GM19395 (cell line): ENCODE data around the gene IFI44.

Experiments
- ATAC-seq: cut with Tn5 transposase; IDR thresholded peaks from one replicate; pipeline ENCODE4 v1.9.1; 2021; ENCODE audit warnings: mild to moderate bottlenecking, moderate library complexity; ENCODE audit not compliant: unreplicated experiment

IFI44 gene

DNA sequence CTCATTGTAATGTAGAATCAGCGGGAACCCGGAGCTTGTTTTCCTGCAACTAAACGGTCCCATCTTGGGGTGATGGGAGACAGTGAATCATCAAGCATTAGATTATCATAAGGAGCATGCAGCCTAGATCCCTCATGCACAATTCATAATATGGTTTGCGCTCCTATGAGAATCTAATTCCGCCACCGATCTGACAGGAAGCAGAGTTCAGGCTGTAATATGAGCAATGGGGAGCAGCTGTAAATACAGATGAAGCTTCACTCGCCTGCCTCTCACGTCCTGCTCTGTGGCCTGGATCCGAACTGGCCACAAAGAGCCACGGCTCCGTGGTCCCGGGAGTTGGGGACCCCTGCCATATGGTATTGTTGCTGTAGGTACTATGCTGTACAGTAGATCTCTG lies 1.6 kb downstream of the IFI44 start:
- ATAC-seq = peak; percentile 38

- ATAC-seq = no peak
Observed at GRCh38 chr1:78652019-78652560, 2.5 kb downstream of the IFI44 start.

DNA sequence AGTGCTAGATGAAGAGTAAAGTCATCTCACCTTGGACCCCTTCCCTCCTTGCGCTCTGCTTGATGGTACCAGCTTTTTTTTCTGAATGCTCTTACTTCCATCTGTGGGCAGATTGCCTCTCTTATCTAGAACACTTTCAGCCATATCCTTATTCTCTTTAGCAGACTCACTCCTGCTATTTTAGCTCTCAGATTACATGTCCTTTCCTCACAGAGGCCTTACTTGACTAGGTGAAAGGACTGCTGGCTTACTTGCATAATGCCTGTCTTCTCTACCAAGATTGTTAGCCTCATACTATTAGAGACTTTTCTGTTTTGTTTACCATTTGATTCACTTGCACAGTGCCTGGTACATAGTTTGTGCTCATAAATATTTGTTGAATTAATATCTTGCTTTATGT lies 9.3 kb downstream of the IFI44 start:
- no peak for ATAC-seq

DNA sequence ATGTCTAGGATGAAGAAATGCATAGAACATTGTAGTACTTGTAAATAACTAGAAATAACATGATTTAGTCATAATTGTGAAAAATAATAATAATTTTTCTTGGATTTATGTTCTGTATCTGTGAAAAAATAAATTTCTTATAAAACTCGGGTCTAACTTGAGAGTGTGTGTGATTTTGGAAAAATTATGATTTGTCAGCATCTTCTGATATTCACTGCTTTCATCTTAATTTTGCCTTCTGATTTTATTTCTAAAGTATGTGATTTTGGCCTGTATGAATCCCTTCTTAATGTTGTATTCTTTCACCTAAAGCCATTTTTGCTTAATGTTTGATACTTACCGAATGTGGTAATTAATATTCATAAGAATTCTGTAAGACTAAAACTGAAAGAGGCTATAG lies 14.3 kb downstream of the IFI44 start:
- ATAC-seq = no peak

GRCh38 chr1:78664763-78665162 lies 15.1 kb downstream of the IFI44 start:
- no peak for ATAC-seq

DNA sequence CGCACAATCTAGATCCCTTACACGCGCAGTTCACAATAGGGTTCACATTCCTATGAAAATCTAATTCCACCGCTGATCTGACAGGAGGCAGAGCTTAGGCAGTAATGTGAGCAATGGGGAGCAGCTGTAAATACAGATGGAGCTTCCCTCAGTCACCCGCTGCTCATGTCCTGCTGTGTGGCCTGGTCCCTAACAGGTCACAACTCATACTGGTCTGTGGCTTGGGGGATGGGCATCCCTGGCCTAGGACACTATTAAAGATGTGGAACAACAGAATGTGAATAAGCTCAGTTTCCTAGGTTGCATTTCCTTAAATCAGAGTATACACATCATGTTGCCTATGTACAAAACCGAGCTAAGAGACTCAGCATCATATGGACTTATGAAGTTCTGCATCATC lies 16.2 kb downstream of the IFI44 start:
- ATAC-seq = no peak

- ATAC-seq = no peak
Observed at GRCh38 chr1:78667939-78668338, 18.3 kb downstream of the IFI44 start.

GRCh38 chr1:78668427-78668826 lies 18.8 kb downstream of the IFI44 start:
- no peak for ATAC-seq

DNA sequence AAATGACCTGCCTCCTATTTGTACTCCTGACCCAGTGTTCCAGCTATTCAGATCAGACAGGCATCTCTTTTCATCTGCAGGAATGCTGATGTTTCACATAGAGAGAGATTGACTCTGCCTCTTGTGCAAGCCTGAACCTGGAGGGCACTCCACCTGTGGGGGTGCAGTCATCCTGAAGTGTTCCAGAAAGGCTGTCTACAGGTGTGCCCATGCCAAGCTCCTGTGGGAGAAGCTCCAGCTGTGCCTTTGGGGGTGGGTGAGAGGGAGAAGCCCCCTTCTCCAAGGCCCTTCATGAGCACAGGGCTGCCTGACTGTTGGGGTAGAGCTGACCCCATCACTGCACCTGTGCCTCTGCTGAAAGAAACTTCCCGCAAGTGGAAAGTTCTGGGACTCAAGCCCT lies 22.8 kb downstream of the IFI44 start:
- no peak for ATAC-seq

DNA sequence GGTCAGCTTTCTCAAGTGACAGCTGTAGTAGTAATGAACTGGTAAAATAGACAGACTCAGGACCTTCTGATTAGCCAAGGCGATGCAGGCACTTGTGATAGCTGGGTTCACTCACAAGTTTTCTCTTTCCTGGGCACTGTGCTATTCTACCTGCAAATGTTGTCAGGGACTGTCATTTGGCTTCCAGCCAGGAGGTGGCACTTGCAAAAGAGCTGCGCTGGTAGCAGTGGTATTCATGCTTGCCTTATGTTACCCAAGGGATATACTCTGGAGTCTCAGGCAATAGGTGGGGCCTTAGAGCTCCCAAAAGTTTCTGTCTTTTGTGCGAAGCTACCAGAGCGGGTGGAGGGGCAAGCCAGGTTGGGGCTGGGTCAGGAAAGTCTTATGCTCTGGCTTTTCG lies 23.5 kb downstream of the IFI44 start:
- no peak for ATAC-seq

DNA sequence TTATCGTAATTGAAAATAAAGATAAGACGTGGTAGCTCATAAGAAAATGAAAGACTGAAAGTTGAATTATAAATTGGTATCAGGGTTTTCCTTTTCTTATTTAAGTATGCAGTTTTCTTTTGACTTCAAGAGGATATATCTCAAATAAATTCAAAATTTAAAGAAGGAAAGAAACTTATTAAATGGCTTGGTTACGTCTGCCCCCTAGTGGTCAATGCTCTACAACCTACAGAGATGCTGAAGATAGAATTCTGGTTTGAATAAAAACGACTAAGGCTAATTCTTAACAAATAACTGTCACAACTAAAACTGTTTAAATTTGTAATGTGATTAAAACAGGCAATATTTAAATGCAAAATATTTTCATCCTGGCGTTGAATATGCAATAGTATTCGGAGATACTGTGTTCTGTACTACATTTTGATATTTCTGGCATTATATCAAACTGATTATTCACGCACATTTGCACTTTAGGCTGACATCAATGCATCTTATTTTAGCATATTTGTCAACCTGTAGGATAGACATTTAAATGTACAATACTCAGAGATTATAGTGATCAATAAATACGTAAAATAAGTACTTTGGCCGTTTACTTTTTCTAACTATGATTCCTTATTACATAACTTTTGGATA lies 26.8 kb downstream of the IFI44 start:
- no peak for ATAC-seq

GRCh38 chr1:78676993-78677392 lies 27.4 kb downstream of the IFI44 start:
- no peak for ATAC-seq

GRCh38 chr1:78677788-78678187 lies 28.2 kb downstream of the IFI44 start:
- ATAC-seq = no peak

DNA sequence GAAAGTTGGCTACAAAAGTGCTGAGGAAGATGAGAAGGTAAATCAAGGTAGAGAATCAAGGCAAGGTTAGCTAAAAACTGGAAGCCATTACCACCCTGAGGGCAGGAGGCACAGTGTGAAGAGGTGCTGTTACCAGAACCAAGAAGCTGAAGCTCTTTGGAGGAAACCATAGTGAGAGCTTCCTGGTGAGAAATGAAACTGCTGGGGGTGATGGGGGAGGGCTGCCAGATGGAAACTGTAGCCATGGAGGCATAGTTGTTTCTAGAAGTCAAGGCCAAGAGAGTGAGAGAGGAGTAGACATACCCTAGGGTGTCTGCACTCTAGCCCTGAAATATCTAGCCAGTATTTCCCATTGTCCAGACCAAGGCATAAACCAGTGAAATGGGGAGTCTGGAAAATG lies 28.7 kb downstream of the IFI44 start:
- ATAC-seq = peak; percentile 89

GRCh38 chr1:78681265-78681664 lies 31.6 kb downstream of the IFI44 start:
- ATAC-seq = no peak

DNA sequence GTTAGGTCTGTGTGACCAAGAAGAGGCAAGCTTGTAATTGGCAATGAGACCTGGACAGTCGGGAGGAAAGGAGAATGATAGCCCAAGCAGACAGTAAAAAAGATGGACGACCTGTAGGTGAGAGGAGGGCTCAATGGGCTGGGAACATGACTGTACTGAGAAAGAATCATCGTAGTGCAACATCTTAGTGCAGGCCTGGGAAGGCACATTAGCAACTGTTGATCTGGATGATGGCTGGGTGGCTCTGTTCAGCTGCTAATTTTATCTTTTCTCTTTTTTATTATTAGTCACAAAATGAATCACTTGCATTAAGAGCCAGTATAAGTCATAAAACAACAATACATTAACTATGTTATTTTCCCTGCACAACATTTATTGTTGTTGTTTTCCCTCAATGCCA lies 32.9 kb downstream of the IFI44 start:
- no peak for ATAC-seq

DNA sequence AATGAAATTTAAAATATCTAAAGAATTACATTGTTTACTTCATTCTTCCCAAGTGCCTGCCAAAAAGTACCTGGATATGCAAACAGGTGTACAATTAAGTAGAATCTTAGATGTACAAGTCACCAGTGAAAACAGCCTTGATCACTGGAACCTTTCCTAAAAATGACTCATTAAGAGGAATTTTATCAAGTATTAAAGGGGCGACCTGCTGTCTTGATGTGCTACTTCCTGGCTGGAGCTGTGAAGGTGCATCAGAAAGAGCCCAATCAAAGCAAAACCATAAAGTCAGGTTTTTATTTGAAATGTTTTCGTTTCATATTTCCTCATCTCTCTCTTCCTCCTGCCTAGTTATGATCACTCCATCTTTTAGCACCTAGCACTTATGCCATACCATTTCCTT lies 33.4 kb downstream of the IFI44 start:
- no peak for ATAC-seq

- no peak for ATAC-seq
Observed at GRCh38 chr1:78687315-78687714, 37.7 kb downstream of the IFI44 start.

- peak; percentile 50 for ATAC-seq
Observed at GRCh38 chr1:78687914-78688313, 38.3 kb downstream of the IFI44 start.

DNA sequence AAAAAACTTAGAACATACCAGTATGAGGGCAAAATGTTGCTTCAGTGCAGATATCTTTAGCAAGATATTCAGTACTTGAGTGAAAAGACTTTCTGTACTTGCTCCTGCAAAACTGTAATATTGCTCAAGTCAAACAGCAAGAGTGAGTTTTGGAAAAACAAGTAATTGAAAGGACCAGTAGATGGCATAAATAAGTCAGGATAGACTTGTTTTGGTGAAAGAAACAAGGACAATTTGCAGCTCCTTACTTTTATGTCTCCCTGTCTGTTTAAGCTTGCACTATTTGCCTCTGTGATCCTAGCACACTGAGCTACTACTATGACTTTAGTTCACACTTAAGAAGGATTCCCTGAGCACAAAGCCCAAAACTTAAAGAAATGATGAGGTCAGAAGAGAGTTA lies 39.1 kb downstream of the IFI44 start:
- ATAC-seq = no peak

- no peak for ATAC-seq
Observed at GRCh38 chr1:78690516-78690915, 40.9 kb downstream of the IFI44 start.

DNA sequence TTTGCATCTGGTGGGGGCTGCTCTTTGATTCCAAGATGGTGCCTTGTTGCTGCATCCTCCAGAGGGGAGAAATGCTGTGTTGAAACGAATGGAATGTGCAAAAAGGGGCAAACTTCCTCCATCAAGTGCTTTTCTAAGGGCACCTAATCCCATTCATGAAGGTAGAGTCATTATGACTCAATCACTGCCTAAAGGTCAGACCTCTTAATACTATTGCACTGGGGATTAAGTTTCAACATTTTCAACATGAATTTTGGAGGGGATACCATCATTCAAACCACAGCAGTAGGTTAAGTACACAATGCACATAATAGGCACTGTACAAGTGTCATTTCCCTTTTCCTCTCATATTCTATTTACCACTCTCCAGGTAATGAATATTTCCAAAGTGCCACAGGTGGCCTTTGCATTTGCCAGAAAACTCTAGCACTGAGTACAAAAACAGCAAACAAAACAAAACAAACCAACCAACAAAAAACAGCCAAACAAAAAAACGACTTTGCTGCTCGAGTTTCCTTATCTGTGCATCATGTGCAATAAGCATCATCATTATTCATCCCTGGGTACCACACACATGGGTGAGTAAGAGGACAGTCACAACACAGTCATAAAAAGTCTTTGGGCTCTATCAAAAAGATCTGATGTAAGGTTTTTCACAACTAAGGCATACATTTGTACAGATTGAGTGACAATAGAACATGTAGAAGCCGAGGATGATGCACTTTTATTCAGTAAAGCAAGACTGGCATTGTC lies 42.5 kb downstream of the IFI44 start:
- no peak for ATAC-seq
